ENCODE results near the gene FAM120B.
"Not testable (repeated sequence)": the region's sequence is repeated elsewhere in the genome, so short reads cannot be mapped to it uniquely, and the experiment has no call there.

Gene FAM120B

GRCh38 chr6:170307080-170307545, 555 bp downstream of the FAM120B start:
- no peak for DNase-seq

GRCh38 chr6:170308761-170309160, 2.2 kb downstream of the FAM120B start:
- DNase-seq = no peak

DNA sequence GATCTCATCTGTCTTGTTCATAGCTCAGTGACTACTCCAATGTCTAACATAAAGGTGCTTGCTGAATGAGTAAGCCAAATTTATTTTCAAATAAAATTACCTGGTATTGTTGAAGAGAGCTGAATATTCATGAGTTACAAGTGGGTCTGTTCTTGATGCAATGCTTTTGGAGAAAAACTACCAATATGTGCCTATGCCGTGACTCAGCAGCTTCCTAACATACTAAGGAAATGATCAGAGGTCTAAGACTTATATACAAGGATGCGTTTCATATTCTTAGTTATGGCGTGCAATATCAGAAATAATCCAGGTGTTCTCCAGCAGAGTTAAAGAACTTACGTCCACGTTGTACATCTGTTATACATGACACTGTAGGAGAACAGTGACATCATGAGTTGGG, 5.1 kb downstream of the FAM120B start:
- DNase-seq = no peak

GRCh38 chr6:170312876-170313275, 6.3 kb downstream of the FAM120B start:
- DNase-seq = no peak

- no peak for DNase-seq
These were observed 7.2 kb downstream of the FAM120B start for GRCh38 chr6:170313716-170314295.

DNA sequence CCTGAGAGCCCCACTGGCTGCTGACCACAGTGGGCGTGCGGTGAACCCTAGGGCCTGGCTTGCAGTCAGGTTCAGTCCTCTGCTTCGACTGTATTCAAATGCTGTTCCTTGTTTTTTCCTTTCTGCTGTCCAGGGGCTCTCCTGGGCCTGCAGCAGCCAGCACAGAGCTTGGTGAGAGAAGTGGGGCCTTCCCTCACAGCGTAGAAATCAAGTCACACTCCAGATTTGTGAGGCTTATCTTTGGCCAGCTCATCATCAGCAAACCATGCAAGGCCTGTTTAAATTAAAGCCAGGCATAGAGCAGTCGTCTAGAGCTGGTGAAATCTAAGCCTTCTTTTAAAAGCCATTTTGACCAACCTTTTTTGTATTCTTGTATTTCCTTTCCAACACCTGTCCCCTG, 8.4 kb downstream of the FAM120B start:
- DNase-seq = no peak

DNA sequence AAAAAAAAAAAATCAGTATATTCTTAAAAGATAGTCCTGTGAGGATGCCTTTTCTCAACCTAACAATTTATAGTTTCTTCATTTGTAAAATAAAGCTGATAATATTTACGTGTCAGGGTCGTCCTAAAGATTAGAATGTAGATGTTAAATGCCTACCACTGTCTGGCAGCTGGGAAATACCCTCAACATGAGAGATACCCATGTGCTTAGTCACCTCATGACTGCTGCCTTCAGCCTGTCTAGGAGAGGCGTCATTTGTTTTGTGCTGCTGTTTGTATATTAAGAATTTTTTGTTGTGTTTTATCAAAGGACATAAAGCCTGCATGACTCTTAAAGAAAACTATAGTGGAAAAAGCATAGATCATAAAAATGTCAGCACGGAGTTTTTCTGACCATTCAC, 9.5 kb downstream of the FAM120B start:
- peak; percentile 32 for DNase-seq

DNA sequence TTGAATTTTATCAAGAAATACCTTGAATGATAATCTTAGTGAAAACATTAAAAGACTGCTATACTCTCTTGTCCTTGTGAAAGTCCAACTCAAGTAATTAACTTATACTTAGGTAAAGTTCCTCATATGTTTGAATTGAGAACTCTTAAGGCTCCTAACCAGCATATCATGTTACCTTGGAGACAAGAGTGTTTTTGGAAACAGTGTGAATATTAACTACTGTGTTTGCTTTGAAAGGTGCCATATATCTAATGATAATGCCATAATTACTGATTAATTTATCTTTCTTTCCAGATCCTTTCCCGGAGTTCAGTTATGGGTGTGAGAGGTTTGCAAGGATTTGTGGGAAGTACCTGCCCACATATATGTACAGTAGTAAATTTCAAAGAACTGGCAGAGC, 10.5 kb downstream of the FAM120B start:
- DNase-seq = no peak

DNA sequence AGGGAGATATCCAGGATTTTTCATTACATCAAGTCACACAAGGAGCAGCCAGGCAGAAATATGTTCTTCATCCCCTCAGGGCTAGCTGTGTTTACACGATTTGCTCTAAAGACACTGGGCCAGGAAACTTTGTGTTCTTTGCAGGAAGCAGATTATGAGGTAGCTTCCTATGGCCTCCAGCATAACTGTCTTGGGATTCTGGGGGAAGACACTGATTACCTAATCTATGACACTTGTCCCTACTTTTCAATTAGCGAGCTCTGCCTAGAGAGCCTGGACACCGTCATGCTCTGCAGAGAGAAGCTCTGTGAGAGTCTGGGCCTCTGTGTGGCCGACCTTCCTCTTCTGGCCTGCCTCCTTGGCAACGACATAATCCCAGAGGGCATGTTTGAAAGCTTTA, 11.2 kb downstream of the FAM120B start:
- no peak for DNase-seq

- DNase-seq = no peak
These were observed 22.8 kb downstream of the FAM120B start for GRCh38 chr6:170329321-170329720.

DNA sequence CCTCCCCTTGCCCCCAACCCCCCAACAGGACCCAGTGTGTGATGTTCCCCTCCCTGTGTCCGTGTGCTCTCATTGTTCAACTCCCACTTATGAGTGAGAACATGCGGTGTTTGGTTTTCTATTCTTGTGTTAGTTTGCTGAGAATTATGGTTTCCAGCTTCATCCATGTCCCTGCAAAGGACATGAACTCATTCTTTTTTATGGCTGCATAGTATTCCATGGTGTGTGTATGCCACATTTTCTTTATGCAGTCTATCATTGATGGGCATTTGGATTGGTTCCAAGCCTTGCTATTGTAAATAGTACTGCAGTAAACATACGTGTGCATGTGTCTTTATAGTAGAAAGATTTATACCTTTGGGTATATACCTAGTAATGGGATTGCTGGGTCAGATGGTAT, 28.6 kb downstream of the FAM120B start:
- not testable (repeated sequence) for DNase-seq

DNA sequence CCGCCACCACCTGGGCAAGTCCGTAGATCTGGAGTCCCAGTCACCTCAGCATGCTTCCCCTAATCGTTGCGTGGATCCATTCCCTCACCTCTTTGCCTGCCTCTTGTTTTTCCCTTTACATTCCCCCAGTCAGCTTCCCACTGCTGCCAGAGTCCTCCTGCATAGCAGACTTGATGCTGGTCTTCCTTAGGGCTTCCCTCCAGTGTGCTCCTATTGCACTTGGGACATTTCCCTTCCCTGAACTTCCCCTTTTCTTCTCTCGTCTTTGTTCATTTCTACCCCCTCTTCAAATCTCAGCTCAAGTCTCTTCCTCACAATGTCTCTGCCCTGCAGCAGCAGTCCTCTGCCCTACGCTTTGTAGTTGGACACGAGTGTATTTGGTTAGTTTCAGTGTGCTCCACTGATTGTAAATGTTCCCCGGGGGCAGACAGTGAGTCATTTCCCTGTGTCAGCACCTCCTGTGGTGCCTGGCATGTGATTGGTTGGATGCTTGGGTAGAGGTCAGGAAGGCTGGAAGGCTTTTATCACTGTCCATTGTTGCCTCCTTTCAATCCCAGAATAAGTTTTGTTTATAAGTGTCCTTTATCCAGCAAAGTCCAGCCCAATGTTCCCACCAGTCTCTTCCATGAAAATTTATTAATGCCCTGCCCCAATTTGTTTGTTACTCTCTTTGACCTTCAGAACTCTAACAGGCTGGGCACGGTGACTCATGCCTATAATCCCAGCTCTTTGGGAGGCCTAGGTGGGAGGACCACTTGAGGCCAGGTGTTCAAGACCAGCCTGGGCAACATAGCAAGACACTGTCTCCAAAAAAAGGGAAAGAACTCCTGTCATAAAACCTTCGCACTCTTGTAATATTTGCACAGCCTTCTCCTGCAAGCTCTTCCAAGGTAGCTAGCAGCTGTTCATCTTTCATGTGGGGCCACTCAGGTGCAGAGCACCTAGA, 38.3 kb downstream of the FAM120B start:
- no peak for DNase-seq

GRCh38 chr6:170345662-170346061, 39.1 kb downstream of the FAM120B start:
- DNase-seq = no peak

DNA sequence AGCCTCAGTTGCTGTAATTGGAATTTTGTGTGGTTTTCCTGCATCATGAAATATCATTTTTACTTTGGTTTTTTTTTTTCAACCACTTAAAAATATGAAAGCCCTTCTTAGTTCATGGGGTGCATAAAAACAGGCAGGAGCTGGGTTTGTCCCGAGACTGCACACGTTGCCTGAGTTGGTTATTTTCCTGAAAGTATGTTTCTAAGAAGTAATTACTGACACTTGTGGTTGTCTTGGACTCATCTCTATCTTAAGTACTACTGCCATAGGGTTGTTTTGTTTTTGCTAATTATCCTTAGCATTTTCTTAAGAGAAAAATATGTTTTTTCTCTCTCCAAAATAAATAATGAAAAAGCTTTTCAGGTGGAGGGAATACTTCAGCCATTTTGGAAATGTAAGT, 40.1 kb downstream of the FAM120B start:
- DNase-seq = no peak

- DNase-seq = no peak
These were observed 40.5 kb downstream of the FAM120B start for GRCh38 chr6:170347091-170347490.

- no peak for DNase-seq
These were observed 41.4 kb downstream of the FAM120B start for GRCh38 chr6:170347975-170348374.

- DNase-seq = not testable (repeated sequence)
These were observed 44.9 kb downstream of the FAM120B start for GRCh38 chr6:170351456-170351855.

DNA sequence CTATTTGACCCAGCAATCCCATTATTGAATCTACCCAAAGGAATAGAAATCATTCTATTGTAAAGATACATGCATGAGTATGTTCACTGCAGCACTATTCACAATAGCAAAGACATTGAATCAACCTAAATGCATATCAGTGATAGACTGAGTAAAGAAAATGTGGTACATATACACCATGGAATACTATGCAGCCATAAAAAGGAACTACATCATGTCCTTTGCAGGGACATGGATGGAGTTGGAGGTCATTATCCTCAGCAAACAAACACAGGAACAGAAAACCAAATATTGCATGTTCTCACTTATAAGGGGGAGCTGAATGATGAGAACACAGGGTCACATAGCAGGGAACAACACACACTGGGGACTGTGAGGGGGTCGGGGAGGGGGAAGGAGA, 48.6 kb downstream of the FAM120B start:
- DNase-seq = not testable (repeated sequence)

DNA sequence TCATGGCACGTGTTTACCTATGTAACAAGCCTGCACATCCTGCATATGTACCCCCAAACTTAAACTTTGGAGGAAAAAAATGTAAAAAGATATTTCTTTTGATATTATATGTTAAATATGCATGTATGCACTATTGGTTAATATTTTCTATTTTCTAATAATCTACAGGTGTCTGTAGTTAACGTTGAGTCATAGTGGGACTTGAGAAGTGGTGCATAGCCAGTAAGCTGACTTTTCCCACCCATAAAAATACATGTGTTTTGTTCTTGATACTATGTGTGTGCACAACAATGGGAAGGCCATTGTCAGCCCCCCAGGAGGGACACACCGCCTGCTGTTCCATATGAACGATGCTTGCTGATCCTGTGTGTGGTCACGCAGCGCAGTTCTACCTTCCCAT, 49.1 kb downstream of the FAM120B start:
- no peak for DNase-seq

DNA sequence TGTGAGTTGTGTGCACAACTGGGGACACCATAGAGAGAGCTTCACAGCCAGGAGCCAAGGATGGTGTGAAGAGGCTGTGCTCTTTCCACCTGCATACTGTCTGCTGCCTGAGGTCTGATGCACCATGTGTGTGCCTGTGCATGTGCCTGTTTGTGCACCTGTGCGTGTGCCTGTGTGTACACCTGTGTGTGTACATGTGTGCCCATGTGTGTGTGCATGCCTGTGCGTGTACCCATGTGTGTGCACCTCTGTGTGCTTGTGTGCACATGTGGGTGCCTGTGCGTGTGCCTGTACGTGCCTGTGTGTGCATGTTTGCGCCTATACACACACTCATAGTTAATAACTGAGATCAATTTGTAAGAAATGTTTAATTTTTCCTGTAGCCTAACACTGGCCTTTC, 51.3 kb downstream of the FAM120B start:
- DNase-seq = no peak

- no peak for DNase-seq
These were observed 51.9 kb downstream of the FAM120B start for GRCh38 chr6:170358496-170358895.

- no peak for DNase-seq
These were observed 53.9 kb downstream of the FAM120B start for GRCh38 chr6:170360476-170360875.

- no peak for DNase-seq
These were observed 54.8 kb downstream of the FAM120B start for GRCh38 chr6:170361335-170361734.

DNA sequence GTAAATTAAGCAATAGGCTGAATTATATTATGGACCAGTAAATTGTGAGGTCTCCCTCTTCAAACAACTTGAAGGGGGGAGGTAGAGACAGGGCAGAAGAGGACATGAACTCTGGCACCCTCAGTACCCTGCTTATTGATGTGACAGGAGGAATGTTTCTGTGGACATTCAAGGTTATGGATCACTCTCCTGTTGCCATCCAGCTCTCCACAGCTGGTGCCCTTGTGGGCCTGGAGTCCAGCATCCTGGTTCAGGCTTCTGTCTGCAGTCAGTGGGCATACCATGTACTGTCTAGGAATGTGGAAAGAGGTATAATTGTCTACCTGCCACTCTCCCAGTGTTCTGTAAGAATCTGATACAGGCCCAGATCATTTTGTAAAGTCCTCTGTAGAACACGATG, 55.6 kb downstream of the FAM120B start:
- DNase-seq = no peak

All from CD4-positive, alpha-beta T cell treated with Interleukin-4 for 4 hours (primary cell).